SU-DHL-6 (cell line): ENCODE data around the gene SLC43A3.

ENCODE experiments used
- EZH2phosphoT487 ChIP-seq: fragments of 200-600 bp; sonication (generic), shearing (Covaris generic); conservative IDR thresholded peaks from 2 replicates; pipeline ENCODE4 v1.6.1; 2018; ENCODE audit warnings: mild to moderate bottlenecking, antibody characterized with exemption, low read length, moderate library complexity, mixed read lengths
- TF ChIP-seq, protein P1 (sequence below): fragments of 200-600 bp; sonication (generic); IDR thresholded peaks from one replicate; pipeline ENCODE4 v1.5.1; 2017; ENCODE audit warnings: antibody characterized with exemption, mild to moderate bottlenecking, low read length, moderate library complexity; ENCODE audit not compliant: insufficient read depth, poor library complexity, severe bottlenecking

DNA sequence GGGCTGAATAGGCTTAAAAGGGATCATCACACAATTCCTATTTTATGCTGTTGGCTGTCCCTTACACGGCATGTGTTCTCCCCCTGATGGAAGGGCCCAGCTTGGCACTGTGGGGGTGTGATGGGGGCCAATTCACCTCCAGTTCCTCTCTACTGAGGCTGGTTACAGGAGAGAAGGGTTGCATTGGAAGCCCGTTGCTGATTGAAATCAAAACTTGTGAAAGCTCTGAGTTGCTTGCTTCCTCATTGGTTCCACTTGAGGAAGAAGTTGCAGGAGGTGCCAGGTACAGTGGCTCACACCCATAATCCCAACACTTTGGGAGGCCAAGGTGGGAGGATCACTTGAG is 23.1 kb downstream of the SLC43A3 start:
- TF ChIP-seq, protein P1, sequence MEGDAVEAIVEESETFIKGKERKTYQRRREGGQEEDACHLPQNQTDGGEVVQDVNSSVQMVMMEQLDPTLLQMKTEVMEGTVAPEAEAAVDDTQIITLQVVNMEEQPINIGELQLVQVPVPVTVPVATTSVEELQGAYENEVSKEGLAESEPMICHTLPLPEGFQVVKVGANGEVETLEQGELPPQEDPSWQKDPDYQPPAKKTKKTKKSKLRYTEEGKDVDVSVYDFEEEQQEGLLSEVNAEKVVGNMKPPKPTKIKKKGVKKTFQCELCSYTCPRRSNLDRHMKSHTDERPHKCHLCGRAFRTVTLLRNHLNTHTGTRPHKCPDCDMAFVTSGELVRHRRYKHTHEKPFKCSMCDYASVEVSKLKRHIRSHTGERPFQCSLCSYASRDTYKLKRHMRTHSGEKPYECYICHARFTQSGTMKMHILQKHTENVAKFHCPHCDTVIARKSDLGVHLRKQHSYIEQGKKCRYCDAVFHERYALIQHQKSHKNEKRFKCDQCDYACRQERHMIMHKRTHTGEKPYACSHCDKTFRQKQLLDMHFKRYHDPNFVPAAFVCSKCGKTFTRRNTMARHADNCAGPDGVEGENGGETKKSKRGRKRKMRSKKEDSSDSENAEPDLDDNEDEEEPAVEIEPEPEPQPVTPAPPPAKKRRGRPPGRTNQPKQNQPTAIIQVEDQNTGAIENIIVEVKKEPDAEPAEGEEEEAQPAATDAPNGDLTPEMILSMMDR, result no peak
- TF ChIP-seq EZH2phosphoT487, result no peak
